GM12865 (cell line): ENCODE measurements around the gene GSDME.

Source experiments
- DNase-seq: peaks from one replicate; pipeline ENCODE4 v3.0.0; 2010; ENCODE audit warnings: low read depth
- H3K4me3 ChIP-seq: 2 replicates; pipeline ENCODE4 v1.5.1; 2011; ENCODE audit warnings: mild to moderate bottlenecking, low read depth, low read length, control low read depth
- CTCF ChIP-seq: IDR thresholded peaks from 2 replicates; pipeline ENCODE4 v1.5.1; 2011; ENCODE audit warnings: low read length, control low read depth, low read depth, inconsistent platforms; ENCODE audit not compliant: insufficient read depth; ENCODE audit errors: missing control alignments

Gene GSDME

GRCh38 chr7:24657980-24658379 is 99.3 kb downstream of the GSDME start:
- no peak for DNase-seq
- no peak overlapping the region for H3K4me3 ChIP-seq
- TF ChIP-seq CTCF = no peak

GRCh38 chr7:24656608-24657007 is 100.7 kb downstream of the GSDME start:
- DNase-seq = no peak
- H3K4me3 ChIP-seq = no peak overlapping the region
- TF ChIP-seq CTCF = no peak

- no peak for DNase-seq
- no peak for TF ChIP-seq CTCF
- no peak overlapping the region for H3K4me3 ChIP-seq
Observed at GRCh38 chr7:24654305-24654704, 103.0 kb downstream of the GSDME start.

GRCh38 chr7:24653316-24654085 is 103.8 kb downstream of the GSDME start:
- TF ChIP-seq CTCF = no peak
- DNase-seq = no peak
- peak overlapping the region; percentile 31 for H3K4me3 ChIP-seq

- H3K4me3 ChIP-seq = no peak overlapping the region
- no peak for TF ChIP-seq CTCF
Observed at GRCh38 chr7:24652251-24652939, 104.9 kb downstream of the GSDME start.

More at GRCh38 chr7:24652251-24652939, 104.9 kb downstream of the GSDME start:
- no peak for DNase-seq
